Stimulated activated CD8-positive, alpha-beta memory T cell treated with anti-CD3 and anti-CD28 coated beads, Interleukin-7, amount 100 ng/mL, for 4 hours (primary cell): Measurements from ENCODE around the gene MRPL1.
A peak's percentile ranks its signal among the peaks of the same experiment; 100 is the strongest.
"Not testable (repeated sequence)": the region's sequence is repeated elsewhere in the genome, so short reads cannot be mapped to it uniquely, and the experiment has no call there.

Experiments
- DNase-seq, 2 donors: peaks; one replicate each; pipeline ENCODE4 v3.0.0-alpha.2; 2020; ENCODE audit warnings: low read depth in 2 of 2

The MRPL1 gene

DNA sequence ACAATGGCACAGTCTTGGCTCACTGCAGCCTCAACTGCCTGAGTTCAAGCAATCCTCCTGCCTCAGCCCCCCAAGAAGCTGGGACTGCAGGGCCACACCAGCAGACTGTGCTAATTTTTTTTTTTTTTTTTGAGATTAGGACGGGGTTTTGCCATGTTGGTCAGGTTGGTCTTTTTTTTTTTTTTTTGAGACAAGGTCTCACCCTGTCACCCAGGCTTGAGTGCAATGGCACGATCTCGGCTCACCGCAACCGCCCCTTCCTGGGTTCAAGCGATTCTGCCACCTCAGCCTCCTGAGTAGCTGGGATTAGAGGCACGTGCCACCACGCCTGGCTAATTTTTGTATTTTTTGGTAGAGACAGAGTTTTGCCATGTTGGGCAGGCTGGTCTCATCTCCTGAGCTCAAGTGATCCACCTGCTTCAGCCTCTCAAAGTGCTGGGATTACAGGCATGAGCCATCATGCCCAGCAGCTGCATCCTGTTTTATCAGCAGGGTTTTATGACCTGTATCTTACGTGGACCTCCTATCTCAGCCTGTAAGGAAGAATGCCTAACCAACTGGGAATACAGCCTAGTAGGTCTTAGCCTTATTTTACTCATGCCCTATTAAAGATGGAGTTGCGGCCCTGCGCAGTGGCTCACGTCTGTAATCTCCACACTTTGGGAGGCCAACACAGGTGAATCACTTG, 13.2 kb upstream of the MRPL1 start:
- DNase-seq: no peak

DNA sequence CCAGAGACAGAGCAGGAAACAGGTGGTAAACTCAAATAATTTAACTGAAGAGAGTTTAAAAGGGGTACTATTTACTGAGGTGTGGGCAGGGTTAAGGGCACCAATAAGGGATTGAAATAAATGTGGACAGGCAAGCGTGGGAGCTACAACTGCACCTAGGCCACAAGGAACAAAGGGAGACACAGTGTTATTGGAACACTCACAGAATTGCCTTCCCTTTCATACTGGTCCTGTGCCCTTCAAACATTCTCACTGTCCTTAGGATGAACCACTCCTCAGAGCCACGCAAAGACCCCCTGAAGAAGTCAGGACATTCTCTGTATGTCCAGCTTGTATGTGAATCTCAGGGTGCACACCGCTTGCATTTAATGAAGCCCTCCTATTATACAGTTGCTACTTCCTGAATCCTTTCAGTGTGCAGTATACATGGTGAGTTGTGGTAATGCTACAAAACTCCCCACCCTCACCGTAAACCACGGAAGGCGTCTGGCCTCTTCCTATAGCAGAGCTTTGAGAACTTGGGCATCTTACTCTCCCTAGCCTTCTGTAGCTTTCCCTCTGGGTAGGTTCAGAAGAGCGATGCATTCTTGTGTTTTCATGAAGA, 9.6 kb upstream of the MRPL1 start:
- peak; percentile 38 to 40 for DNase-seq

DNA sequence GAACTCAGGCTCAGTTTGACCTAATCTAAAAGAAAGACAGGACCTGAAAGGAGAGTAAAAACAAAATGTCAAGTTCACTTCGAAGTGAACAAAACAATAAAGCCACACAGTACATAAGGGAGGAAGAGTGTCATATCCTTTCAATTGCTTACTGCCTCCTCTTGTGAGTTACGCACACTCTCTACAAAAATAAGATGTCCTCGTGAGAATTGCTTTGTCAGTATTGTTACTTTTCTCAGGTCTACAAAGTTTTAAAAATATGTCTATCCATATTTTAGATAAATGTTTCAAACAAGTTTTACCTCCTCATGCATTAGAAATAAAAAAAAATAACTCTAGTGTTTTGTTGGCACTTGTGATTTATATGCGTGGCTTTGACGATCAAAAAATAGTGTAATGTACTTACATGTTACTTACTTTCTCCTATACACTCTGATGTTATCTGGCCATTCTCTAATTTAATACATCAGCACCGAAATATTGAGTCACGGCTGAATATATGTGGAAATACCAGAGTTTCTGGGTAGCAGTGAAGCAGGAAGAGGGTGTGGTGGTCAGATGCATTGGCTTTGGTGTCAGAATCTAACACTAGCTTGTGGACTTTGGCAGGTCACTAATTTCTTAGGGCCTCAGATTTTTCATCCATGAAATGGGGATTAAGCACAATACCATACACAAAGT, 8.1 kb upstream of the MRPL1 start:
- DNase-seq: no peak

DNA sequence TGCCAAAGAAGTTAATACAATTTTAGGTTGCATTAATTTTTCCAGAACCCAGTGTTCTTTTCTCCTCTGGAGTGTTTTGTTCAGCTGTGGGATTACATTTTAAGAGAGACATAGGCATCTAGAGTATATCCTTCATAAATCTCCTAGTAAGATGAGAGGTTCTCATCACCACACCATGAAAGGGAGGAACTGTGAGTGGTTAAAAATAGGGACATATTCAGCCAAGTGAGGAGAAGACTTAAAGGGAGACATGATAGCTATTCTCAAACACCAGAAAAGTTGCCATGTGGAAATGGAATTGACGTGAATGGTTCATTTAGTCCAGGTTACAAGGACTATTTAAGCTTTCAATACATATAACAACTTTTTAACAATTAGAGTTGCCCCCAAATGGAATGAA, 6.5 kb upstream of the MRPL1 start:
- DNase-seq: no peak

DNA sequence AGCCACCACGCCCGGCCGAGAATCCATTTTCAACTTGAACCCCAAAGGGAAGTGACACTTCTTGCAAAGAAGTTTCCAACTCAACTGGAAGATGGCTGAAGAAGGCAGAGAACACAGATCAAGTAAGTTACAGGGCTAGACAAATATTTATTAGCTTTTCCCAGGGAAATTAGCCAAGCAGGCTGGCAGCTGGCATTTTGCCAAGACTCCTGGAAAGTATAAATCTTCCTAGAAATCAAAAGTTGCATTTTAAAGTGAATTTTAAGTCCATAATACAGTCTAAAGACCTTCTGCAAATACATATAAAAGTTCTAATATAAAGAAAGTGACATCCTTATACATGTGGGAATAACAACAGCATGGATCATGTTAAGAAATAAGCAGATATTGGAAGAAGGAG, 3.4 kb upstream of the MRPL1 start:
- no peak for DNase-seq

DNA sequence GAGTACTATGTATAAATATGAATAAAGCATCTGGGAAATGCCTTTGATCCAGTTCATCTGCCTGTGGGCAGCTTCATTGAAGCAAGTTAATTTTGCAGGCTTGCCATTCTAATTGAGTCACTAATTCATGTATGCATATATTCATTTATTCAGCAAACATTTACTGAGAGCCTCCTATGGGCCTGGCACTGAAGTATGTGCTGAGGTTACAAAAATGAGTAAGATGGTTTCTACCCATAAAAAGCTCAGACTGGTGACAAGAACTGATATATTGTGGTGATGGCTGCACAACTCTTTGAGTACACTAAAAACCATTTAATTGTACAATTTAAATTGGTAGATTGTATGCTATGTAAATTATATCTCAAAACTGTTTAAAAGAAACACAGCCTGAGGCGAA, 1.1 kb upstream of the MRPL1 start:
- DNase-seq: no peak

DNA sequence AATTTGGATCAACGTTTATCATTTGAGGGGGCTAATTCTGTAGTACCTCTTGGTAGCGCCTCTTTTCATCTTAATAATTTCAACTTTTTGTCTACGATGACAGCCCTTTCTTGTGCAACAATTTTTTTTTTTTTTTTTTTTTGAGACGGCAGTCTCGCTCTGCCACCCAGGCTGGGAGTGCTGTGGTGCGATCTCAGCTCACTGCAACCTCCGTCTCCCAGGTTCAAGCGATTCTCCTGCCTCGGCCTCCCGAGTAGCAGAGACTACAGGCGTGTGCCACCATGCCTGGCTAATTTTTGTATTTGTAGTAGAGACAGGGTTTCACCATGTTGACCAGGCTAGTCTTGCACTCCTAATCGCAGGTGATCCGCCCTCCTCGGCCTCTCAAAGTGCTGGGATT, 711 bp downstream of the MRPL1 start:
- not testable (repeated sequence) for DNase-seq

DNA sequence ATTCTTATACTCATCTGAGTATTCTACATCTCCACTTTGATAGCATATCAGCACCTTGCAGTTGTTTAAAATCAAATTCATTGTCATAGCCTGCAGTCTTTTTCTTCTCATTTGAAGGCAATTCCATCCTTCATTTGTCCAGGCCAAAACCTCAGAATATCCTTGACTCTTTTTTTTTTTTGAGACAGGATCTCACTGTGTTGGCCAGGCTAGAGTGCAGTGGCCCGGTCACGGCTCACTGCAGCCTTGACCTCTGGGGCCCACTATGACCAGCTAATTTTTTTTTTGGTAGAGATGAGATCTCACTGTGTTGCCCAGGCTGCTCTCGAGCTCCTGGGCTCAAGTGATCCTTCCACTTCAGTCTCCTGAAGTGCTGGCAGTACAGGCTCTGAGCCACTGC, 2.6 kb downstream of the MRPL1 start:
- DNase-seq: no peak

DNA sequence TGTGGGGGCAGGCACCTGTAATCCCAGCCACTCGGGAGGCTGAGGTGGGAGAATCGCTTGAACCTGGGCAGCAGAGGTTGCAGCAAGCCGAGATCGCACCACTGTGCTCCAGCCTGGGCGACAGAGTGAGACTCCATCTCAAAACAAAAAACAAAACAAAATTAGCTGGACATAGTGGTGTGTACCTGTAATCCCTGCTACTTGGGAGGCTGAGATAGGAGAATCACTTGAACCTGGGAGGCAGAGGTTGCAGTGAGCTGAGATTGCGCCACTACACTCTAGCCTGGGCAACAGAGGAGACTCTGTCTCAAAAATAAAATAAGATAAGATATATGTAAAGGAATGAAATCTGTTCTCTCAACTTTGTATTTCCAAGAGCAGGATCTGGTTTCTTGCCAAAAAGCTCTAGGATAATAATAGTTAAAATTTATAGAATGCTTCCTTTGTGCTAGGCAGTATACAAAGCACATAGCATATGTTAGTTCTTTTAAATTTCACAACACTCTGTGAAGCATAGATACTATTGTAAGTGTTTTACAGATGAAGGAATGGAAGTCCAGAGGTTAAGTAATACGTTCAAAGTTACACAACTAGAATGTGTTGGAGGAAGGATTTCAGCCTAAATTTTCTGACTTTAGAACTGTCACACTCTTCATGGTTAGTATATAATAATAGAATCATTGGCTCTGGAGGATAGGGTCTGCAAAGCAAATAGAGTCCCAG, 10.3 kb downstream of the MRPL1 start:
- DNase-seq: no peak

DNA sequence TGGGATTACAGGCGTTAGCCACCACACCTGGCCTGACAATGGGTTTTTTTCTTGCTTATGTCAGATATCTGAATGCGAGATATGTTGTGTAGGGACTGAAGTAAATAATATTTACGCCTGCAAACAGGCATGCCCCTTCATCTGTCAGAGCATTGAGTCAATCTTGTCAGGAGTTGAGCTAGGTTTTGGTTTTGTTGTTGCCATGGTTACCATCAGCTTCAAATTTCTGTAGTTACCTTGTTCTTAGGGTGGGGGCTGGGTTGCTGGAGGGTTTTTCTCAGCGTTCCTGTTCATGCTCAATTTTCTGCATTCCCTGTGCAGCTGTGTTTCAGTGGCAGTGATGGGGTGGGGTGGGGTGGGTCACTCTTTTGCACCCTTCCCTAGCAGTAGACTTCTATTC, 14.5 kb downstream of the MRPL1 start:
- no peak for DNase-seq

DNA sequence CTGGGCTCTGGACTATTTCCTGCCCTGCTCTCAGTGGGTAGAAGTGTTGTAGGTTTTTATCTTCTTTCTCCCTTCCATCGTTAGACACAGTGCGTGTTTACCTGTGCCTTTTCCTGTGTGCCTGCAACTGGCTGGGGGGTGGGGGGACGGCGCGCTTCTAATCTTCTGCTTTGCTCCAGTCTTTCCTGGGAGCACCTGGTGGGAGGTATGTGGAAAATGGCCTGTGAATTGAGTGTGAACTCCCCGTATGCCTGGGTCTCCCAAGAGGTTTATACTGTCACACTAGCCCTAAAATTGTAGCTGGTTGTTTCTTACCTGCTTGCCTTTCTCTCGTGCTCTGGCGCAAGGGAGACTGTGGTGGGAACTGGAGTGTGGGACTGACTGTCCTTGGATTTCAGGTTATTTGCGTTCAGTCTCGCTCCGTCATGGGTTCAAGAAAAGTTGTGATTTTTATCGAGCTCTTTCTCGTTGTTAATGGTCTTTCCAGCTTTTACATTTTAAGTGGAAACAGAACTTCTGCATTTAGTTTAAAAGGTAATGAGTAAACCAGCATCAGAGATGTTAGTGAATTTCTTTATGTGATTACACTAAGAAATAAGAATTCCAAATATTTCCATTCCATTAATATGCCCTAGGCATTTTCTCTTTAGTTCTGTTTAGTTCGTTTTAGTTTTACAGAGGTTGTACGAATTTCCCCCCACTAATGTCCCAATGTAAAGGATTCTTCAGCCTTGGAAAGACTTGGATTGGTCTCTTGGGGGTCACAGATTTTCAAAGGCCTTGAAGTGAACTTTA, 15.3 kb downstream of the MRPL1 start:
- DNase-seq: no peak

DNA sequence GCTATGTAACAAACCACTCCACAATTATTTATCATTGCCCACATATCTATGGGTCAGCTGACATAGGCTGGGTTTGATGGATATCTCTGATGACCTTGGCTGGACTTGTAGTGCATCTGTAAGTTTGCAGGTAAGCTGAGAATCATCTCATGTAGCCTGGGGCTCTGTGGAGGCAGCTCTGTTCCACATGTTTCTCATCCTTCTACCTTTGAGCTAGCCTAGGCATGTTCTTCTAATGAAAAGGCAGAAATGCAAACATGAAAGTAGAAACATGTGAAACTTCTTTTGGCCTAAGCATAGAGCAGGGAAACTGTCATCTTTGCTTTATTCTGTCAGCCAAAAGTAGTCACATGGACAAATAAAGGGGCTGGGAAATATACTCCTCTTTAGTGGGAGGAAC, 18.2 kb downstream of the MRPL1 start:
- DNase-seq: no peak

DNA sequence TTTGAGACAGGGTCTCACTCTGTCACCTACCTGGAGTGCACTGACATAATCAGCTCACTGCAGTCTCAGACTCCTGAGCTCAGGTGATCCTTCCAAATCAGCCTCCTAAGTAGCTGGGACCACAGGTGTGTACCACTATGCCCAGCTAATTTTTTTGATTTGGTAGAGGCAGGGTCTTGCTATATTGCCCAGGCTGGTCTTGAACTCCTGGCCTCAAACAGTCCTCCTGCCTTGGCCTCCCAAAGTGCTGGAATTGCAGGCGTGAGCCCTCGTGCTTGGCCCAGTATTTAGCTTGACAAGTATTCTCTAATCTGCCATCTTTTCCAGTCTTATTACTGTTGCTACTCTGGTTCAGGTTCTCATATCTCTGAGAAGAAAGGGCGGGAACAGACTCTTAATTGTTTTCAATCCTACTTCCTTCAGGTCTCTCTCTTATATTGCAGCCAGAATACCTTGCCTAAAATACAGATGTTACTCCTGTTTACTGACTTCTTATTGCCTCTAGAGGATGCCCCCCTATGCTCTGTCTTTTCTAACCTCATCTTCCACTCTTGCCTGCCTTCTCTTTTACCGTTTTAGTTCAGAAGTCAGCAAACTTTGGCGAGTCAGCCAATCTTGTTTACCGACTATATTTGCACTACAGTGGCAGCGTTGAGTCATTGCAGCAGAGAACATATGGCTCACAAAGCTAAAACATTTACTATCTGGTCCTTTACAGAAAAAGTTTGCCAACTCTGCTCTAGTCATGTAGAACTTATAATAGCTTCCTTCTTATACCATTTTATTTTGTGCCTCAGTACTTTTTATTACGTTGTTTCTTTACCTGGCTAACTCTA, 19.0 kb downstream of the MRPL1 start:
- DNase-seq: no peak

DNA sequence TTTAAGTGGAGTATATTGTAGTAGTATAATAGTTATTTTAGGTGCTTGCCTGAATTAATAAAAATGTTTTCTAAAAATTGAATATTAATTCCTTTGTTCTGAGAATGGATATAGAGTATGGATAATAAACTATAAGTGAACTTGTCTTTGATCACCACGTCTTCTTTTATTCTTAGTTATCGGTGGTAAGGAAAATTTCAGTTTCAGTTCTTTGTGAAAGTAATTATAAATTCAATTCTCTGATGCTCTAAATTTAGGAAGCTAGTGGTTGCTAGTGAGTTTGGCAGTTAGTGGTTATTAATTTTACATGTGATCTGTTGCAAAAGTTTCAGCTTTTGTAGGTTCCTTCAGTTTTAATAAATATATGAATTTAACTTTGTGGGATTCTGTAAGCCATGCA, 30.8 kb downstream of the MRPL1 start:
- no peak for DNase-seq

DNA sequence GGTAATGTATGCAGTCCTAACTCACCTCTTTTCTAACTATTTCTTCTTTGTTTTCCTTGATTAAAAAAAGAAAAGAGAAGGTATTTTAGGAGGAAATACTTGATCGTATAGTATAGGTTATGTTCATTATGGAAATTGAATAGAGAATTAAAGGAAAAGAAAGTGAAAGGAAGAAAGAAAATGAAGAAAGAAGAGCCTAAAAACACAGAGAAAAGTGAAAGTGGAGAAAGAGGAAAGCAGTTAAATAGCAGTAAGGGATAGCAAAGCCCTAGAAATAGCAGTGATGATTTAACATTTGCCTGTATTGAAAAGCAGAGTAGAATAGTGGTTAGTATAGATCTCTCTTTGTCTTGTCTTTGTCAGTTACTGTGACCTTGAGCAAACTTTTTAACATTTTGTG, 37.0 kb downstream of the MRPL1 start:
- no peak for DNase-seq

DNA sequence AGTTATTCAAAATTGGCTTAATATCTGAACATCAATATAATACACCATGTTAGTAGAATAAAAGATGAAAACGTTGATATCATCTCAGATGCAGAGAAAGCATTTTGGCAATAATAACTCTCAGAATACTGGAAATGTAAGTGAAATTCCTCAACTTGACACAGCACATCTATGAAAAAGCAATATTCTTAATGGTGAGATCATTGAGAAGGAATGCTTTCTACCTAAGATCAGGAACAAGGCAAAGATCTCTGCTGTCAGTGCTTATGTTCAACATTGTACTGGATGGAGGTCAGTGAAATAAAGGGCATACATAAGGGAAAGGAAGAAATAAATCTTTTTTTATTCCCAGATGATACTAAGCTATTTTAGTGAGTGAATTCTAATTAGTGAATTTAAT, 40.6 kb downstream of the MRPL1 start:
- DNase-seq: no peak

DNA sequence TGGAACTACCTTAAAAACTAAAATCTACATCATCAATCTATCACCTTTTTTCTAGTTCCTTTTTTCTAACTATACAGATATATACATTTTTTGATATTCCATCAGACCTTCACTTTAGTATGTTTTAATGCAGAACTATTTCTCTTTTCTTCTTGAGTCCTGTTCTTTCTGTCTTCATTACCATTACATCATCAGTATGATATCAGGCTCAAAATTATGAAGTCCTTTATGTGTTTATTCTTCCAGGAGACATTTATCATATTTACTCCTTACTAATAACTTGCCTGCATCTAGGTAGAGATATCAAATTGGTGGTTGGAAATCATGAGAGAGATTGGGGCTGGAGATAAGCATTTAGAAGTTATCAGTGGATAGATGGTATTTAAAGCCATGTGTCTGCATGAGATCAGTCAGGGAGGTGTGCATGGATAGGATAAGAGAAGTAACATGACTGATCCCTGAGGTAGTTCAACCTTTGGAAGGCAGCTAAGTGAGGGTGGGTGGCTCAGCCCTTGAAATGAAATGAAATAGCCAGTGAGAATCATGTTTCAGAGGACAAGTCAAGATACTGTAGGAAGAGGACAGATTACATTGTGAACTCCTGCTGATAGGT, 43.1 kb downstream of the MRPL1 start:
- DNase-seq: no peak

DNA sequence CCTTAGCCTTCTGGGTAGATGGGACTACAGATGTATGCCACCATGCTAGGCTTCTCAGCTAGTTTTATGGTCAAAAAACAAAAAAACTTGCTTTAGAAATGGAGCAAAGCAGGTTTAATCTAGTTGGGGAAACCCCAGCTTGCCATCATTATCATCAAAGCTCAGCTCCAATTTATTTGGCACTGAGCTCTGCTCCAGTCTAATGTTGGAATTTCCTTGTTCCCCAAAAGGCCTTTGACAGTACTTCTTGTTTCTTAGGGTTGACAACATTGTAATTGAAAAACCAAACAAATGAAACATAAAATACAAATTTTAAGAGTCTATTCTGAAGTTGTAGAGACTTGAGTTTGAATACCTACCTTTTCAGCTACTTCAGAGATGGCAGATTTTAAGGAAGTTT, 48.0 kb downstream of the MRPL1 start:
- no peak for DNase-seq

DNA sequence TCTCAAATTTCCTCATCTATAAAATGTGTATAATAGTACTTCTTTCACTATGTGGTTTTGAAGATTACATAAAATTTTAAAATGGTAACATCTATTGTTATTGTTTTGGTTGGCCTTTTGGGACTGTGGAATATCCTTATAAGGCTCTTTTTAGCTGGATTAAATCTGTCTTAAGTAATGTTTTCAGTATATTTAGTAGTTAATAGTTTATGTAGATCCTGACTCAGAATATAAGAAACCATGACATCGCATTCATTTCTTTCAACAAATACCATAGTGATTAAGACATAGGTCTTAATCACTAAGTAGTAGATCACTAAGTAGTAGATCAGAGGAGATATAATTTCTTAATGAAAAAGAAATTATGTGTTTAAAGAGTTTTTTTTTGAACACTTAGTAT, 48.5 kb downstream of the MRPL1 start:
- DNase-seq: no peak

DNA sequence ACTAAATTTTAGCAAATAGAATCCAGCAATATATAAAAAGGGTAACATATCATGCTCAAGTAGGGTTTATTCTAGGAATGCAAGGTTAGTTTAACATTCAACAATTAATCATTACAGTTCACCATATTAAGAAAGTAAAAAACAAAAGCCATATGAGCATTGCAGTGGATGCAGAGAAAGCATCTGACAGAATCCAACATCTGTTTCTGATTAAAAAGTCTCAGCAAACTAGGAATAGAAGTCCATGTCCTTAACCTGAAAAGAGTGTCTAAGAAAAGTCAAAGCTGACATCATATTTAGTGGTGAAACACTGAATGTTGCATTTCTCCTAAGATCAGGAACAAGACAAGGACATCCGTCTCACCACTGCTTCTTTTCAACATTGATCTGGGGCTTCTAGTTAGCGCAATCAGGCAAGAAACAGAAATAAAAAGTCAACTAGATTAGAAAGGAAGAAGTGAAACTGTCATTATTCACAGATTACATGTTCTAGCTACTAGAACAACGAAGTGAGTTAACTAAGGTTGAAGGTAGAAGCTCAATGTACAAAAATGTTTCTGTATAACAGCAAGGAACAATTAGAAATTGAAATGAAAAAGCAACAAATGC, 49.3 kb downstream of the MRPL1 start:
- DNase-seq: no peak
